Mammary epithelial cell (primary cell): ENCODE data around the gene KDM4C.

Source experiments
- CTCF ChIP-seq, 2 donors: IDR thresholded peaks in 1 of 2; conservative IDR thresholded peaks in 1 of 2; 2 replicates each; pipeline ENCODE4 v1.5.1; 2011 to 2012; ENCODE audit warnings: inconsistent platforms in 2 of 2, low read length in 2 of 2, mild to moderate bottlenecking in 2 of 2, control low read depth in 1 of 2, low read depth in 1 of 2; ENCODE audit not compliant: insufficient read depth in 1 of 2; ENCODE audit errors: extremely low read depth in 1 of 2
- EZH2 ChIP-seq: IDR thresholded peaks from 2 replicates; pipeline ENCODE4 v1.6.1; 2012; ENCODE audit warnings: low read length, inconsistent platforms, borderline replicate concordance

GRCh38 chr9:7117676-7118561 lies 360.1 kb downstream of the KDM4C start:
- TF ChIP-seq CTCF (conservative IDR thresholded peaks at IDR 0.05 in 1 of 2, IDR thresholded peaks at IDR 0.05 in 1 of 2; ENCODE audit: extremely low read depth in 1 of 2, insufficient read depth in 1 of 2, low read depth in 1 of 2, low read length in 2 of 2) (no peak), EZH2 (no peak)
